HEK293 (cell line): ENCODE results near the gene GSC2.
A peak's percentile ranks its signal among the peaks of the same experiment; 100 is the strongest.

Experiments
- CTCF ChIA-PET: fragments of 350-600 bp; formaldehyde crosslinking; extraction: SDS; loops from one replicate; lab custom pipeline; 2021; ENCODE audit warnings: antibody characterized with exemption; lab: Yijun Ruan, JAX
- POLR2A ChIA-PET: fragments of 300-600 bp; formaldehyde crosslinking; extraction: SDS; loops from one replicate; lab custom pipeline; 2020; ENCODE audit warnings: antibody characterized with exemption, inconsistent platforms; lab: Yijun Ruan, JAX
- H3K27ac ChIP-seq: fragments of 200-500 bp; sonication (Bioruptor generic); 2 replicates; pipeline ENCODE4 v1.5.1; 2014; ENCODE audit warnings: low read depth, low read length, control low read depth, inconsistent platforms; ENCODE audit errors: extremely low read depth
- H3K36me3 ChIP-seq, 2 experiments: fragments of 200-500 bp in 1 of 2; sonication (Bioruptor generic) in 1 of 2; 1 replicate in 1 of 2; 2 replicates in 1 of 2; pipeline ENCODE4 v1.5.1; 2014 to 2017; ENCODE audit warnings: inconsistent platforms in 2 of 2, low read length in 2 of 2; ENCODE audit not compliant: control insufficient read depth in 2 of 2, insufficient read depth in 1 of 2
- H3K4me1 ChIP-seq: fragments of 200-500 bp; sonication (Bioruptor generic); 2 replicates; pipeline ENCODE4 v1.5.1; 2014; ENCODE audit warnings: mild to moderate bottlenecking, low read length, inconsistent platforms; ENCODE audit not compliant: control insufficient read depth, insufficient read depth
- H3K4me3 ChIP-seq: 2 replicates; pipeline ENCODE4 v1.5.1; 2011; ENCODE audit warnings: low read depth, mild to moderate bottlenecking, control low read depth, low read length, moderate library complexity
- H3K9me3 ChIP-seq: fragments of 200-500 bp; sonication (Bioruptor generic); 2 replicates; pipeline ENCODE4 v1.5.1; 2014; ENCODE audit warnings: low read depth, low read length, inconsistent platforms; ENCODE audit not compliant: control insufficient read depth, insufficient read depth
- GLI2 ChIP-seq: fragments of 450-650 bp; formaldehyde crosslinking; IDR thresholded peaks from 2 replicates; pipeline ENCODE4; 2017; ENCODE audit warnings: missing biosample characterization, missing genetic modification characterization, low read depth, borderline replicate concordance
- GLIS1 ChIP-seq: fragments of 450-650 bp; formaldehyde crosslinking; IDR thresholded peaks from 2 replicates; pipeline ENCODE4 v1.5.1; 2016; ENCODE audit warnings: missing biosample characterization, missing genetic modification characterization
- REPIN1 ChIP-seq: fragments of 450-650 bp; formaldehyde crosslinking; IDR thresholded peaks from 2 replicates; pipeline ENCODE4 v1.5.1; 2017; ENCODE audit warnings: missing biosample characterization, missing genetic modification characterization, low read depth
- SALL2 ChIP-seq: fragments of 450-650 bp; formaldehyde crosslinking; IDR thresholded peaks from 2 replicates; pipeline ENCODE4 v1.5.0; 2017; ENCODE audit warnings: missing biosample characterization, mild to moderate bottlenecking, missing genetic modification characterization, borderline replicate concordance
- SCRT1 ChIP-seq: fragments of 450-650 bp; formaldehyde crosslinking; IDR thresholded peaks from 2 replicates; pipeline ENCODE4 v1.5.1; 2016; ENCODE audit warnings: missing biosample characterization, missing genetic modification characterization, borderline replicate concordance
- SETDB1 ChIP-seq: IDR thresholded peaks from one replicate; pipeline ENCODE4 v1.6.1; 2017; ENCODE audit warnings: mild to moderate bottlenecking, low read length, moderate library complexity, mixed read lengths; ENCODE audit not compliant: insufficient read length
- WT1 ChIP-seq: fragments of 450-650 bp; formaldehyde crosslinking; IDR thresholded peaks from 2 replicates; pipeline ENCODE4 v1.5.1; 2016; ENCODE audit warnings: missing biosample characterization, missing genetic modification characterization
- YY1 ChIP-seq: fragments of 450-650 bp; formaldehyde crosslinking; IDR thresholded peaks from 2 replicates; pipeline ENCODE4 v1.5.1; 2018; ENCODE audit warnings: missing biosample characterization, missing genetic modification characterization
- ZBTB20 ChIP-seq: fragments of 450-650 bp; formaldehyde crosslinking; IDR thresholded peaks from 2 replicates; pipeline ENCODE4 v1.5.1; 2016; ENCODE audit warnings: missing biosample characterization, missing genetic modification characterization
- ZBTB8A ChIP-seq: fragments of 450-650 bp; formaldehyde crosslinking; IDR thresholded peaks from 2 replicates; pipeline ENCODE4 v1.5.1; 2016; ENCODE audit warnings: missing biosample characterization, missing genetic modification characterization
- ZFP37 ChIP-seq: fragments of 450-650 bp; formaldehyde crosslinking; IDR thresholded peaks from 2 replicates; pipeline ENCODE4 v1.5.1; 2016; ENCODE audit warnings: missing biosample characterization, missing genetic modification characterization
- ZNF121 ChIP-seq: fragments of 450-650 bp; formaldehyde crosslinking; IDR thresholded peaks from 2 replicates; pipeline ENCODE4 v1.5.1; 2016; ENCODE audit warnings: missing biosample characterization, missing genetic modification characterization
- ZNF146 ChIP-seq: fragments of 450-650 bp; formaldehyde crosslinking; IDR thresholded peaks from 2 replicates; pipeline ENCODE4 v1.5.1; 2016; ENCODE audit warnings: missing biosample characterization, missing genetic modification characterization
- ZNF157 ChIP-seq: fragments of 450-650 bp; formaldehyde crosslinking; IDR thresholded peaks from 2 replicates; pipeline ENCODE4 v1.5.1; 2016; ENCODE audit warnings: missing biosample characterization, missing genetic modification characterization
- ZNF175 ChIP-seq: fragments of 450-650 bp; formaldehyde crosslinking; IDR thresholded peaks from 2 replicates; pipeline ENCODE4 v1.5.1; 2016; ENCODE audit warnings: missing biosample characterization, missing genetic modification characterization
- ZNF202 ChIP-seq: fragments of 450-650 bp; formaldehyde crosslinking; IDR thresholded peaks from 2 replicates; pipeline ENCODE4 v1.5.1; 2016; ENCODE audit warnings: missing biosample characterization, missing genetic modification characterization, borderline replicate concordance
- ZNF335 ChIP-seq: fragments of 450-650 bp; formaldehyde crosslinking; conservative IDR thresholded peaks from 2 replicates; pipeline ENCODE4 v1.5.1; 2016; ENCODE audit warnings: missing biosample characterization, missing genetic modification characterization
- ZNF366 ChIP-seq: fragments of 450-650 bp; formaldehyde crosslinking; conservative IDR thresholded peaks from 2 replicates; pipeline ENCODE4 v1.5.1; 2016; ENCODE audit warnings: missing biosample characterization, missing genetic modification characterization
- ZNF549 ChIP-seq: fragments of 450-650 bp; IDR thresholded peaks from 2 replicates; pipeline ENCODE4 v1.5.1; 2018; ENCODE audit warnings: missing biosample characterization, missing genetic modification characterization, mild to moderate bottlenecking, inconsistent platforms, moderate library complexity
- ZNF571 ChIP-seq: fragments of 450-650 bp; formaldehyde crosslinking; IDR thresholded peaks from 2 replicates; pipeline ENCODE4 v1.5.0; 2017; ENCODE audit warnings: missing biosample characterization, missing genetic modification characterization
- ZNF670 ChIP-seq: fragments of 450-650 bp; formaldehyde crosslinking; IDR thresholded peaks from 2 replicates; pipeline ENCODE4 v1.5.1; 2016; ENCODE audit warnings: missing biosample characterization, missing genetic modification characterization, low read depth
- ZNF830 ChIP-seq: fragments of 450-650 bp; IDR thresholded peaks from 2 replicates; pipeline ENCODE4 v1.5.0; 2018; ENCODE audit warnings: missing biosample characterization, missing genetic modification characterization, low read depth, mild to moderate bottlenecking, moderate library complexity
- ZNF837 ChIP-seq: fragments of 450-650 bp; formaldehyde crosslinking; IDR thresholded peaks from 2 replicates; pipeline ENCODE4 v1.5.1; 2016; ENCODE audit warnings: missing biosample characterization, missing genetic modification characterization
- ZXDB ChIP-seq: fragments of 450-650 bp; formaldehyde crosslinking; IDR thresholded peaks from 2 replicates; pipeline ENCODE4 v1.5.1; 2016; ENCODE audit warnings: missing biosample characterization, missing genetic modification characterization
- TF ChIP-seq, protein P1 (sequence below): fragments of 450-650 bp; formaldehyde crosslinking; IDR thresholded peaks from 2 replicates; pipeline ENCODE4 v1.5.1; 2016; ENCODE audit warnings: missing biosample characterization, missing genetic modification characterization
- TF ChIP-seq, protein P2 (sequence below): fragments of 450-650 bp; formaldehyde crosslinking; IDR thresholded peaks from 2 replicates; pipeline ENCODE4 v1.5.1; 2017; ENCODE audit warnings: missing biosample characterization, missing genetic modification characterization
- TF ChIP-seq, protein P3 (sequence below): fragments of 450-650 bp; formaldehyde crosslinking; IDR thresholded peaks from 2 replicates; pipeline ENCODE4 v1.5.1; 2016; ENCODE audit warnings: missing biosample characterization, missing genetic modification characterization
- TF ChIP-seq, protein P4 (sequence below): fragments of 450-650 bp; formaldehyde crosslinking; IDR thresholded peaks from 2 replicates; pipeline ENCODE4 v1.5.1; 2016; ENCODE audit warnings: missing biosample characterization, missing genetic modification characterization

GSC2 gene

DNA sequence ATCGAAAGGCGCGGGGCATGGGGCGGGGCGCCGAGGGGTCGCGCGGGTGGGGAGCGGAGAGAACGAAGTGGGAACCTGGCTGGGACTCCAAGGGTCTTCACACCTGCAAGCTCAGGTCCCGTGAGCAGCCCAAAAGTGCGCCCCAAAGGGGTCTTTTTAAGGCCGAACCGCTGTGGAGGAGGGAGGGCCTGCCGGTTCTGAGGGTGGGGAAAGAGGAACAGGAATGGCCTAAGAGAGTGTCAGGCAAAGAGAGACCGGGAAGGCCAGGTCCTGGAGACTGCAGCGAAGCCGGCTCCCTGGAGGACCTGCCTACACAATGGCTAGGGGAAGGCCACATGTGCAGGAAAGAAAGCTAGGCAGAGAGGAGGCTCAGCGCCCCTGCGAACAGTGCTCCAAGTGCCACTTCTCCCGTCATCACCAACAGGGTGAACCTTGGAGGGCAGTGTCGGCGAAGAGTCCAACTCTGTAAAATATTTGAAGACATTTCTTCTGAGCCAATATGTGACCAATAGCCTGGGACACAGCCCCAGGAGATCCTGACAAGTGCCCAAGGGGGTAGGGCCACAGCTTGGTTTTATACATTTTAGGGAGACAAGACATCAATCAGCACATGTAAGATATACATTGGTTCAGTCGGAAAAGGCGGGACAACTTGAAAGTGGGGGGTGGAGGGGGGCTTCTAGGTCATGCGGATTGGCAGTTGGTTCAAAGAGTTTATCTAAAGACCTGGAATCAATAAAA, 27.2 kb downstream of the GSC2 start (continued):
- TF ChIP-seq SETDB1 (no peak), ZBTB8A (tag by site-specific recombination) (peak; percentile 53; the same call in 1 of the 2 replicates), ZFP37 (tag by site-specific recombination) (no peak), WT1 (0 out of 2 replicates have a peak, but pooled peaks have one; percentile 28), ZNF366 (tag by site-specific recombination) (no peak)

DNA sequence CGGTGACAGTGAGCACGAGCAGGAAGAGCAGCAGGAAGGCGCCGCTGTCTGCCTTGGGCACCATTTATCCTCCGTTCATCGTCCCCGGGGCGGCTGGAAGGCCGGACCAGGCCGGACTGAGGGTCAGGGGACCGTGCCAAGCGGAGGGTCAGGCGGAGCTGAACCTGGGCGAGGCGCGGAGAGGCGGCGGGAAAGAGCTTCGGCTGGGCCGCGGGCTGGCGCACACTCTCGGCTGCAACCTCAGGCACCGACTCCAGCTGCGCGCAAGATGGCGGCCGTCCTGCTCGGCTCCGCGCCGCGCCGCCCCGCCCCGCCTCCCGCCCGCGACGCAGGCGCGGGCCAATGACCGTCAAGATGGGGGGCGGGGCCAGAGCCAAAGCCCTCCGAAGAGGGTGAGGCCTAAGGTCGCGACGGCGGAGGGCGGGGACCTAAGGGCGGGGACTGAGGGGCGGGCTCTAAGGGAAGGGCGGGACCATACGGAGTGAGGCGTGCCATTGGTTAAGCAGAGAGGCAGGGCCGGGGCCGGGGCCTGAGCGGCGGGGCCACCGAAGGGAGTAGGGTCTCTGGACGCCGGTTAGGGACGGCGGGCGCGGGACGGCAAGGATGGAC, 27.8 kb downstream of the GSC2 start, which contains the start of gene DGCR2:
TSS of gene DGCR2 (minus strand) at position 270 of the 609 bp plus-strand sequence. CDS start at position 64, 206 bp downstream.
- Histone ChIP-seq H3K4me3 (peak within 1 kb of the TSS; percentile 94), H3K36me3 (peaks cover 0 to 23% of the 10 kb centered on the region in 2 experiments; a peak in 1 of 3 replicates), H3K4me1 (no peaks in the 10 kb centered on the region), H3K9me3 (no peaks in the 10 kb centered on the region), H3K27ac (peak within 1 kb of the TSS; percentile 75)
- ChIA-PET POLR2A (interaction anchor here (0.5 to 3.2 kb wide), 9 partner anchors 9 to 947 kb away, joined by 3 to 34 read pairs (median 4); partner anchors contain the start of genes ESS2, SLC25A1 and TSSK2), CTCF (interaction anchor here (0.6 to 1.4 kb wide), 2 partner anchors 16 to 146 kb away, joined by 3 to 4 read pairs; no protein-coding TSS in a partner anchor)
- TF ChIP-seq ZNF549 (tag by site-specific recombination) (no peak), ZNF175 (tag by site-specific recombination) (no peak), SCRT1 (tag by site-specific recombination) (no peak), ZNF670 (tag by site-specific recombination) (no peak), SALL2 (tag by site-specific recombination) (no peak), ZNF202 (no peak), ZNF121 (no peak), GLI2 (tag by site-specific recombination) (no peak), ZNF146 (tag by site-specific recombination) (no peak), ZNF335 (no peak), REPIN1 (tag by site-specific recombination) (no peak), ZXDB (no peak), GLIS1 (tag by site-specific recombination) (no peak), ZNF571 (tag by site-specific recombination) (no peak), YY1 (tag by site-specific recombination) (peak; percentile 61; the same call in 1 of the 2 replicates), ZNF830 (tag by site-specific recombination) (no peak), ZNF157 (tag by site-specific recombination) (no peak), ZNF837 (tag by site-specific recombination) (no peak), ZBTB20 (tag by site-specific recombination) (peak; percentile 55; the same call in 1 of the 2 replicates)
- TF ChIP-seq, protein P1, sequence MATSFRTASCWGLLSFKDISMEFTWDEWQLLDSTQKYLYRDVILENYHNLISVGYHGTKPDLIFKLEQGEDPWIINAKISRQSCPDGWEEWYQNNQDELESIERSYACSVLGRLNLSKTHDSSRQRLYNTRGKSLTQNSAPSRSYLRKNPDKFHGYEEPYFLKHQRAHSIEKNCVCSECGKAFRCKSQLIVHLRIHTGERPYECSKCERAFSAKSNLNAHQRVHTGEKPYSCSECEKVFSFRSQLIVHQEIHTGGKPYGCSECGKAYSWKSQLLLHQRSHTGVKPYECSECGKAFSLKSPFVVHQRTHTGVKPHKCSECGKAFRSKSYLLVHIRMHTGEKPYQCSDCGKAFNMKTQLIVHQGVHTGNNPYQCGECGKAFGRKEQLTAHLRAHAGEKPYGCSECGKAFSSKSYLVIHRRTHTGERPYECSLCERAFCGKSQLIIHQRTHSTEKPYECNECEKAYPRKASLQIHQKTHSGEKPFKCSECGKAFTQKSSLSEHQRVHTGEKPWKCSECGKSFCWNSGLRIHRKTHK (tag by site-specific recombination), result no peak
- TF ChIP-seq, protein P2, sequence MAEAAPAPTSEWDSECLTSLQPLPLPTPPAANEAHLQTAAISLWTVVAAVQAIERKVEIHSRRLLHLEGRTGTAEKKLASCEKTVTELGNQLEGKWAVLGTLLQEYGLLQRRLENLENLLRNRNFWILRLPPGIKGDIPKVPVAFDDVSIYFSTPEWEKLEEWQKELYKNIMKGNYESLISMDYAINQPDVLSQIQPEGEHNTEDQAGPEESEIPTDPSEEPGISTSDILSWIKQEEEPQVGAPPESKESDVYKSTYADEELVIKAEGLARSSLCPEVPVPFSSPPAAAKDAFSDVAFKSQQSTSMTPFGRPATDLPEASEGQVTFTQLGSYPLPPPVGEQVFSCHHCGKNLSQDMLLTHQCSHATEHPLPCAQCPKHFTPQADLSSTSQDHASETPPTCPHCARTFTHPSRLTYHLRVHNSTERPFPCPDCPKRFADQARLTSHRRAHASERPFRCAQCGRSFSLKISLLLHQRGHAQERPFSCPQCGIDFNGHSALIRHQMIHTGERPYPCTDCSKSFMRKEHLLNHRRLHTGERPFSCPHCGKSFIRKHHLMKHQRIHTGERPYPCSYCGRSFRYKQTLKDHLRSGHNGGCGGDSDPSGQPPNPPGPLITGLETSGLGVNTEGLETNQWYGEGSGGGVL (tag by site-specific recombination), result no peak
- TF ChIP-seq, protein P3, sequence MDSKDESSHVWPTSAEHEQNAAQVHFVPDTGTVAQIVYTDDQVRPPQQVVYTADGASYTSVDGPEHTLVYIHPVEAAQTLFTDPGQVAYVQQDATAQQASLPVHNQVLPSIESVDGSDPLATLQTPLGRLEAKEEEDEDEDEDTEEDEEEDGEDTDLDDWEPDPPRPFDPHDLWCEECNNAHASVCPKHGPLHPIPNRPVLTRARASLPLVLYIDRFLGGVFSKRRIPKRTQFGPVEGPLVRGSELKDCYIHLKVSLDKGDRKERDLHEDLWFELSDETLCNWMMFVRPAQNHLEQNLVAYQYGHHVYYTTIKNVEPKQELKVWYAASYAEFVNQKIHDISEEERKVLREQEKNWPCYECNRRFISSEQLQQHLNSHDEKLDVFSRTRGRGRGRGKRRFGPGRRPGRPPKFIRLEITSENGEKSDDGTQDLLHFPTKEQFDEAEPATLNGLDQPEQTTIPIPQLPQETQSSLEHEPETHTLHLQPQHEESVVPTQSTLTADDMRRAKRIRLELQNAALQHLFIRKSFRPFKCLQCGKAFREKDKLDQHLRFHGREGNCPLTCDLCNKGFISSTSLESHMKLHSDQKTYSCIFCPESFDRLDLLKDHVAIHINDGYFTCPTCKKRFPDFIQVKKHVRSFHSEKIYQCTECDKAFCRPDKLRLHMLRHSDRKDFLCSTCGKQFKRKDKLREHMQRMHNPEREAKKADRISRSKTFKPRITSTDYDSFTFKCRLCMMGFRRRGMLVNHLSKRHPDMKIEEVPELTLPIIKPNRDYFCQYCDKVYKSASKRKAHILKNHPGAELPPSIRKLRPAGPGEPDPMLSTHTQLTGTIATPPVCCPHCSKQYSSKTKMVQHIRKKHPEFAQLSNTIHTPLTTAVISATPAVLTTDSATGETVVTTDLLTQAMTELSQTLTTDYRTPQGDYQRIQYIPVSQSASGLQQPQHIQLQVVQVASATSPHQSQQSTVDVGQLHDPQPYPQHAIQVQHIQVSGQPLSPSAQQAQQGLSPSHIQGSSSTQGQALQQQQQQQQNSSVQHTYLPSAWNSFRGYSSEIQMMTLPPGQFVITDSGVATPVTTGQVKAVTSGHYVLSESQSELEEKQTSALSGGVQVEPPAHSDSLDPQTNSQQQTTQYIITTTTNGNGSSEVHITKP (tag by site-specific recombination), result no peak; the same call in 1 of the 2 replicates
- TF ChIP-seq, protein P4, sequence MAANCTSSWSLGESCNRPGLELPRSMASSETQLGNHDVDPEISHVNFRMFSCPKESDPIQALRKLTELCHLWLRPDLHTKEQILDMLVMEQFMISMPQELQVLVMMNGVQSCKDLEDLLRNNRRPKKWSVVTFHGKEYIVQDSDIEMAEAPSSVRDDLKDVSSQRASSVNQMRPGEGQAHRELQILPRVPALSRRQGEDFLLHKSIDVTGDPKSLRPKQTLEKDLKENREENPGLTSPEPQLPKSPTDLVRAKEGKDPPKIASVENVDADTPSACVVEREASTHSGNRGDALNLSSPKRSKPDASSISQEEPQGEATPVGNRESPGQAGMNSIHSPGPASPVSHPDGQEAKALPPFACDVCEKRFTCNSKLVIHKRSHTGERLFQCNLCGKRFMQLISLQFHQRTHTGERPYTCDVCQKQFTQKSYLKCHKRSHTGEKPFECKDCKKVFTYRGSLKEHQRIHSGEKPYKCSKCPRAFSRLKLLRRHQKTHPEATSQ, result no peak
